GM21723 (cell line): ENCODE results near the gene GNAT1.
"Not testable (repeated sequence)": the region's sequence is repeated elsewhere in the genome, so short reads cannot be mapped to it uniquely, and the experiment has no call there.

Experiments used
- ATAC-seq: cut with Tn5 transposase; IDR thresholded peaks from one replicate; pipeline ENCODE4 v1.9.1; 2021; ENCODE audit warnings: mild to moderate bottlenecking, moderate library complexity; ENCODE audit not compliant: unreplicated experiment

Gene GNAT1

GRCh38 chr3:50201573-50202315 is 10.3 kb downstream of the GNAT1 start:
- no peak for ATAC-seq

GRCh38 chr3:50202353-50203112 is 11.1 kb downstream of the GNAT1 start:
- ATAC-seq: no peak

- no peak for ATAC-seq
These were observed 11.9 kb downstream of the GNAT1 start for GRCh38 chr3:50203113-50203808.

GRCh38 chr3:50203809-50204803 is 12.7 kb downstream of the GNAT1 start:
- ATAC-seq: no peak

DNA sequence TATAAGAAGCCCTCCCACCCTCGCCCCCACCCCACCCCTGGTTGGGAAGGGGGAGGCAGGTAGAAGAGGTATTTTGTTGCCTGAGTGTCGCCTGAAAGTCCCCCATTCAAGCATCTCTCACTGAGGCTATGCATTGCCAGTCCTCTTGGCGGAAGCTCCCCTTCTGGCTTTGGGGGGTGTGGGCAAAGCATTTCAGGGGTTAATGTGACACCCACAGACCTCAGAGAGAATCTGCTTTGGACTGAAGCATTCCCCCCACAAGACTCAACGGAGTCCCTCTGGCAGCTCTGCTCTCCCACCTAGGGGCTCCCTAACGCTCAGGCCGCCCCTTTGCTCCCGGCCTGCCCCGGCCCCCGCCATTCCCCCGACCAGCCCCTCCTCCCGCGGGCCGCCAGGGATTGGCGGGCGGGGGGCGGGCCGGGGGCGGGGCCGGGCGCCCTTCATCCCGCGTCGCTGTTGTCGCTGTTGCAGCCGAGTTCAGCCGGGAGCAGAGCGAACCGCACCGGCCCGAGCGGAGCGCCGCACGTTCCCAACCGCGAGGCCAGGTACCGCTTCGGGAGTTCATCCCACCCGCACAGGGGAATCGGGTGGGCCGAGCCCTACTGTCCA is 13.5 kb downstream of the GNAT1 start, which contains the start of gene SLC38A3:
Gene SLC38A3 (plus strand): TSS at position 468 of the 609 bp plus-strand sequence. CDS start 8,929 bp downstream, outside the sequence.
- ATAC-seq: no peak

DNA sequence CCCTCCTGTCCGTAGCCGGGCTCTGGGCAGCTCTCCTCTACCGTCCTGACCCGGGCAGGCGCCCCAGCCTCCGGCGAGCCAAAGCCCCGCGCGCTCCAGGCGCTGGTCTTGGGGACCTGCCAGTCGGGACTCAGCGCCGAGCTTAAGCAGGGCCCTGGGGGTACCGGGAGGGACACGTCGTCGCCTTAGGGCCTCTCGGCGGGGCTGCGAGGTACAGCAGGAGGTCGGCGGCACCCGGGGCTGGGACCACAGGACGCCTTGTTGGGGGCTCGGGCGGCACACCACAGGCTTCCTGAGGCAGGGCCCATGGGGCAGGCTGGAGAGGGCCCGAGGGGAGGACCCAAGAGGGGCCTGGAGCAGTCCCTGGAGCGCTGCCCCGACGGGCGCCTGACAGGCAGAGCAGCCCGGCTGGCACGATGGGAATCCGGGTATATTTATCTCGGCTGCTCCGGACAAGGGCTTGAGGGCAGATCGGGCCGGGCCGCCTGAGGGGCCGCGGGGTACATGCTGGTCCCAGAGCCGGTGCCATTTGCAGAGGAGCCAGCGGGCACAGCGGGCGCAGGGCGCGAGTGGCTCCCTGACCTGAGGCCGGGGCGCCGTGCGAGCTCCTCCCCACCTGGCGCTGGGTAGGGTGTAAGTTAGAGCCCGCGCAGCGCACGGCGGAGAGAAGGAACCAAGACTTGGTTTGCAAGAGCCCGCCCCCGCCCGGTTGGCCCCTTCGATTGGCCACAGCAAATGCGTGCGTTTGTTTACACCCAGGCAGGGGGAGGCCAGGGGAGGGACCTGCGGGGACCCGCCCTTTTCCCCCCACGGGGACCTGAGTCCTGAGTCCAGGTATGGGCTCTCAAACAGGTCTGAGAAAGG is 14.2 kb downstream of the GNAT1 start:
- no peak for ATAC-seq

DNA sequence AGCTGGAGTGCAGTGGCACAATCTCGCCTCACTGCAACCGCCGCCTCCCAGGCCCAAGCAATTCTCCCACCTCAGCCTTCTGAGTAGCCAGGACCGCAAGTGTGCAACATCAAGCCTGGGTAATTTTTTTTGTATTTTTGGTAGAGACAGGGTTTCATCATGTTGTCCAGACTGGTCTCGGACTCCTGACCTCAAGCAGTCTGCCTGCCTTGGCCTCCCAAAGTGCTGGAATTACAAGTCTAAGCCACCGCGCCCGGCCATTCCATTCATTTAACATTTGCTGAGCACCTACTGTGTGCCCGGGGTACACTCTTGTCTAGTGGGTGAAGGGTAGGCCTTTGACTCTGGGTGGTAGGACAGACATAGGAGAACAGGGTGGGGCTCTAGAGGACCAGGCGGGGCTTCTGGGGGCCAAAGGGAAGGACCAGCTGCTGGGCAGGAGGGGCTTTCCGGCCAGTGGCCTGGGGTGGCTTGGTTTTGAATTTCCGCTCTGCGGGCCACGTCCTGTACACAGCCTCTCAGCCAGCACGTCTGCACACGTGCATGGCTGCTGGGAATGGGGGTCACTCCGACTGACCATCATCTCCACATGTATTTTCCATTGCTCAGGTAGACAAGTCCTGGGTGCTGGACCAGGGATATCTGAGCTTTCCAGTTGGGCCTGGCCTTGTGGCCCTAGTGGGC is 16.1 kb downstream of the GNAT1 start:
- ATAC-seq: no peak

- ATAC-seq: no peak
These were observed 17.4 kb downstream of the GNAT1 start for GRCh38 chr3:50208677-50209344.

DNA sequence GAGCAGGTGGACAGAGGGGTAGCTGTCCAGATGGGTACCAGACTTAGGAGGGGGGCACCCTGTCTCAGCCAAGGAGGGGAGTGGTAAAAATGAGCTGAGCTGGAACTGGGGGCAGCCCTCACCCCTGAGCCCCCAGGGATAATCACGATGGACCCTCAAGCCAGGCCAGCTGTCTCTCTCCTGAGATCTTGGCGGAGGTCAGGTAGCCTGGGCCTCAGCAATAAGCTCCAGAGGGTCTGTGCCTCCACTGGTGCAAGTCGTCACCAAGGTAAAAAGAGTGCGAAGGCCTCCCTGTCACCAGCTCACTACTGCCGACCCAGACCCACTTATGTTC is 18.7 kb downstream of the GNAT1 start:
- no peak for ATAC-seq

DNA sequence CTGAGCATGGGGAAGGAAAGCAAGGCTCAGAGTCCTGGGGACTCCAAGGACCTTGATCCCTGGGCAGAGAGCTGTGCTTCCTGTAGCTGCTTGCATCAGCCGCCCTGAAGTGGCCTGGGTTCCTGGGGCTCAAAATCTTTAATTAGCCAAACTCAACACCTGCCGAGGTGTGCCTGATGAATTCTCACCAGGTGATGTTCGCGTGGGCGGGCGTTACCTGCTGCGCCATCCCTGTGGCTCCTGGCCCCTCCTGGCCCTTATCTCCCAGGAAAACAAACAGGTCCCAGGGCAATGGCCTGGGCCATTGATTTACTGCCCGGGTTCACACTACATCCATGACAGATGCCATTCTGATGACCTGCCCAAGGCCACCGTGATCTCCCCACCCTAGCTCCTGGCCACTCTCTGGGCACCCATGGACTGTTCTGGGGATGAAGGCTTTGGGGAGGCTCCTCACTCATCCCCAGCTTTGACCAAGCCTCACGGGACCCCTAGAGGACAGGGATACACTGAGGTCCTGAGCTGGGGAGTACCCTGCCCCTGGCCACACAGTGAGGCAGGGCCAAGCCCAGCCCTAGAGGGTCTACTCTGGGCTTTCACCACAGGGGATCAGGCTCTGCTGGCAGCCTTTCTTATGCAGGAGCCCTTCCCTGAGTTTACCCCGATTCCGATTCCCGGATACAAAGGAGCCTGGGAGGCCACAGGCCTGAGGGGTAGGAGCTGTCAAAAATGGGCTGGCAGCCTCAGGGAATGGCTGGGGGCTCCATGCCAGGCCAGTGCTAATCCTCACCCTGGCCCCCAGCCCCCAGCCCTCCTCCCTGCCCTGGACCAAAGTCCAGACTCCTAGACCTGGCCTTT is 19.3 kb downstream of the GNAT1 start:
- ATAC-seq: no peak

DNA sequence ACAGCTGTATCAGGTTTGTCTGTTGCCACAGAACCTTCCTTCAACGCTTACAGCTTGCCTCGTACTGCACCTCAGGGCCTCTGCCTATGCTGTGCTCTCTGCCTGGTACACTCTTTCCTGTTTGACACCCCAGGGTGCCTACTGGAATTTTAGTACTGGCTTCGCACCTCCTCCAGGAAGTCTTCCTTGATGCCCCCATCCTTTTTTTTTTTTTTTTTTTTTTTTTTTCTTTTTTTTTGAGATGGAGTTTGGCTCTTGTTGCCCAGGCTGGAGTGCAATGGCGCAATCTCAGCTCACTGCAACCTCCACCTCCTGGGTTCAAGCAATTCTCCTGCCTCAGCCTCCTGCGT is 19.9 kb downstream of the GNAT1 start:
- not testable (repeated sequence) for ATAC-seq

GRCh38 chr3:50211930-50212329 is 20.5 kb downstream of the GNAT1 start:
- ATAC-seq: no peak

GRCh38 chr3:50212502-50212901 is 21.1 kb downstream of the GNAT1 start:
- no peak for ATAC-seq

GRCh38 chr3:50212971-50213370 is 21.6 kb downstream of the GNAT1 start:
- ATAC-seq: no peak

DNA sequence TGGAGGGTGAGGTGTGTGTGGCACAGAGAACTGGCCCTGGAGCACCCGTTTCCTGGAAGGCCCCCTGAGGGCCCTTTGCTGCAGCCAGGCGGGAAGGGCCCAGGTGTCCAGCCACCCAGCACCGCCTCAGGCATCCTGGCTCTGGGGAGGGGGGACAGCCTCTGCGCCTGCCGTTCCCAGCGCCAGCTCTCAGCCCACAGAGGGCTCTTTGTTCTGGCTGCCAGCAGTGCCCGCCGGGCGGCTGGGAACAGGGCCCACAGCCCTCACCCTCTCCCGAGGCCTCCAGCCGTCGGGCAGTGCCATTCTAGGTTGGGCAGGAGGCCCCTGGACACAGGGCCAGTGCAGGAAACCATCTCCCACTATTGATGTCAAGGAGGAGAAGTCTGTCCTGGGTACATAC is 22.0 kb downstream of the GNAT1 start:
- ATAC-seq: no peak

DNA sequence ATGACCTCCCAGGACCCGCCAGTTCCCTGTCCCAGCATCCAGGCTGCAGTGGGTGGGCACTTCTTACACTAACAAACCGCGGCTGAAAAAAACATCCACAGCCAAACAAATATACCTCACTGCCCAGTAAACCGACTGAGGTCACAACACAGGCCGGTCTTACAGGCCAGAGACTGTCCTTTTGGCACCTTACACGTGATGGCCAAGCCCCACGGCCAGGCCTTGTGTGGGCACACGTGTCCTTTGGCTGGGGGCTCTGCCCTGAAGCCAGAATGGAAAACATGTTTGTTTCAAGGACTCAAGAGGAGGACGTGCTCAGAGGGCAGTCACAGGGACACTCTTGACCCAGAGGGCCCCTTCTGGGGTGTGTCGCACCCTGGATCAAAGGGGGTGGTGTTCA is 23.4 kb downstream of the GNAT1 start:
- no peak for ATAC-seq

- ATAC-seq: no peak
These were observed 24.1 kb downstream of the GNAT1 start for GRCh38 chr3:50215529-50215928.
